NCI-H128 (cell line): ENCODE results near the gene VWA1.
"Not testable (repeated sequence)": the region's sequence is repeated elsewhere in the genome, so short reads cannot be mapped to it uniquely, and the experiment has no call there.

Experiments used
- DNase-seq: peaks from one replicate; lab custom pipeline; 2025; ENCODE audit not compliant: unreplicated experiment; lab: John Stamatoyannopoulos, UW

Gene VWA1

DNA sequence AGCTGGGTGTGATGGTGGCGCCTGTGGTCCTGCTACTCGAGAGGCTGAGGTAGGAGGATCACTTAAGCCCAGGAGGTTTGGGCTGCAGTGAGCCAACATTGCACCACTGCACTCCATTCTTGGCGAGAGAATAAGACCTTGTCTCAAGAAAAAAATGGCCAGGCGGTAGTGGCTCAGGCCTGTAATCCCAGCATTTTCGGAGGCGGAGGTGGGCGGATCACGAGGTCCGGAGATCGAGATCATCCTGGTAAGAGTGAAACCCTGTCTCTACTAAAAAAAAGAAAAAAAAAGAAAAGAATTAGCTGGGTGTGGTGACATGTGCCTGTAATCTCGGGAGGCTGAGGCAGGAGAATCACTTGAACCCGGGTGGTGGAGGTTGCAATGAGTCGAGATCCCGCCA, 47.4 kb downstream of the VWA1 start:
- DNase-seq = no peak

DNA sequence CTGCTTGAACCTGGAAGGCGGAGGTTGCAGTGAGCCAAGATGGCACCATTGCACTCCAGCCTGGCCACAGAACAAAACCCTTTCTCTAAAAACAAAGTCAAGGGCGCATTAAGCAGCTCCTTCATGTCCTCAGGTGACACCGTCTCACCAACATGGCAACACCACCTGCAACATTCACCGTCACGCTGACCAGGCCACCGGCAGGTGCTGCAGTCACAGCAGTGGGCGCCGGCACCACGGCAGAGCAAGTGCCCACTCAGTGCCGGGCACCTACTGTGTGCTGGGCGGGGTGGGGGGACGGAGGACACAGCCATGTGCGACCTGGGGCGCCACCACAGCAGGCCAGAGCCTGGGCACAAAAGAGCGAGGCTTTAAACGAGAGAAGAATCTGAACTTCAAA, 48.2 kb downstream of the VWA1 start:
- DNase-seq = no peak

DNA sequence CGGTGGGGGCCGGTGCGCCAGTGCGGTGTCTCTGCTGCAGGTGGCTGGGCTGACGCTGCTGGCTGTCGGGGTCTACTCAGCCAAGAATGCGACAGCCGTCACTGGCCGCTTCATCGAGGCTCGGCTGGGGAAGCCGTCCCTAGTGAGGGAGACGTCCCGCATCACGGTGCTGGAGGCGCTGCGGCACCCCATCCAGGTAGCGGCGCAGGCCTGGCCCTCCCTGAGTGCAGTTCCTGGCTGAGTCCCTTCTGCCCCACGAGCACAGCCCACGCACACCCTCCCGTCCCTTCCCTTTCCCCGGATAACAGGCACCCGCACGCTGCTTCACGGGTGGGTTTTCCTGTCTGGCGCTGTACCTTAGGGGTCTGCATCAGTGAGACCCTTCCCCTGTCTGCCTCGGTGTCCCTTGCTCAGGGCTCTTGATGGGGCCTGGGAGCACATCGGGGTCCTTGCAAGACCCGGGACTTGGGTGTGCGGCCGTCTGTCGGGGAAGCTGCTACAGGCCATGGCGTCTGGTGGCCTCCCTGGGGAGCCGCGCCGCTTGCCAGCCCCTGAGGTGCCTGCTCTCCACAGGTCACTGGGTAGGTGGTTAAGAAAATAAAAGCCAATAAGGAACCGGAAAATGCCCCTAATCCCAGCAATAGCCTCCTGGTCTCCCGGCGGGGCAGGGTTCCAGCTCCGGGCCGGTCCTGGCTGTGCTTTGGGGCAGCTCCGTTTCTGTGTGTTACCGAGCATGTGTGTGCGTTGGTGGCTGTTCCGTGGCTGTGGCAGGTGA, 49.7 kb downstream of the VWA1 start:
- DNase-seq = not testable (repeated sequence)

DNA sequence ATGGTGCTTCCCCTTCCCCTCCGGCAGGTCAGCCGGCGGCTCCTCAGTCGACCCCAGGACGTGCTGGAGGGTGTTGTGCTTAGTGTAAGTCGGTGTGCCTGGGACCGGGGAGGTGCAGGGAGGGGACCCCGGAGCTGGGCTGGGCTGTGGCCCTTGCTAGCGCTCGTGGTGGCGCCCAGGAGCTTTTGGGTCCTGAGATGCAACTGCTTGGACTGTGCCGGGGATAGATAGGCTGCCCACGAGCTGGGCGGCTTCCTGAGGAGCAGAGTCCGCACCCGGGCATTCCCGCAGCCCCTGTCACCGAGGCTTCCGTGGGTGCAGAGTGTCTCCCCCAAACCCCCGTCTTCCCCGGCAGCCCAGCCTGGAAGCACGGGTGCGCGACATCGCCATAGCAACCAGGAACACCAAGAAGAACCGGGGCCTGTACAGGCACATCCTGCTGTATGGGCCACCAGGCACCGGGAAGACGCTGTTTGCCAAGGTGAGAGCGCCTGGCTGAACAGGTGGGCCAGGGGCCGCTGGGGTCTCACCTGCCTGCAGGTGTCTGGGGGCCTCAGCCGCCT, 50.3 kb downstream of the VWA1 start:
- DNase-seq = not testable (repeated sequence)

DNA sequence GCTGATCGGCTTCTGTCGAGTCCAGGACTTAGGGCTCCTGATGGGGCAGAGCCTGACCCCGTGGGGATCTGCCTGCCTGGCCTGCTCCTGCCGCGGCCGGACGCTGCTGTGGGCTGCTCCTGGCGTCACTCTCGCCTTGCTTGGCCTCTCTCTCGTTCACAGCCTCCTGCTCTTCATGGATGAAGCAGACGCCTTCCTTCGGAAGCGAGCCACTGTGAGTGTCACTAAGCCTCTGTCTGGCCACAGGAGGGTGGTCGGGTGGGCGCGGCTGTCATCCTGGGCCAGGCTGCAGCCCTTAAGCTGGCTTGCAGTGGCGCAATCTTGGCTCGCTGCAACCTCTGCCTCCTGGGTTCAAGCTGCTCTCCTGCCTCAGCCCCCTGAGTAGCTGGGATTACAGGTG, 52.2 kb downstream of the VWA1 start:
- no peak for DNase-seq

DNA sequence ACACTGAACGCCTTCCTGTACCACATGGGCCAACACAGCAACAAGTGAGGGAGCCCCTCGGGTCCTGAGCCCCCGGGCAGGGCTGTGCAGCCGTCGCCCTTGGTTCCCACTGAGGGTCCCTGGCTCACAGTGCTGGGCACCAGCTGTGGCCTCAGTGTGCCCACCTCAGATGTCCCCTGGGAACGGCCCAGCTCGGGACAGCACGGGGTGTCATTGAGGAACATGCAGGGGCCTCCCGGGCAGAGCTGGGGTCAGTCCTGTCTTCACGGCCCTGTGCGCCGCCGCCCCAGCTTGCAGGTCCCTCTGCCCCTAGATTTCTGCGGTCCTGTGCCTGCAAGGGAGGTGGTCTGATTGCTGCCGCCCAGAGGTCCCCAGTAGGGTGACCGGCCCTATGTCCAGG, 53.7 kb downstream of the VWA1 start:
- DNase-seq = no peak

DNA sequence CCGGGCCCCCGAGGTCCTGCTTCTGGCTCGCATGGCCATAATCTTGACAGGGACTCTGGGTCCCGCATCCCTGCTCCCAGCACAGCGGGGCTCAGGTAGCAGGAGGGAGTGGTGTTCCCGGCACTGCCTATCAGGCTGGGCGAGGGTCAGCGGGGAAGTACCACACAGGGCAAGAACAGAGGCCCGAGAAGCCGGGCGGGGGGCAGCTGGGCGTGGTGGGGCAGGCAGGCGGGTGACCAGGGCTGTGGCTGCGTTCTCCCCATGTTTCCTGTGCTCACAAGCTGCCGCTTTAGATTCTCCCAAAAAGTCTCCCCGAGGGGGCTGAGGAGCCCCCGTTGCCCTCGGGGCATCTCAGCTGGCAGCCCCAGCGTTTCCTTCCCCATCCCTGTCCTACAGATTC, 54.4 kb downstream of the VWA1 start:
- no peak for DNase-seq

DNA sequence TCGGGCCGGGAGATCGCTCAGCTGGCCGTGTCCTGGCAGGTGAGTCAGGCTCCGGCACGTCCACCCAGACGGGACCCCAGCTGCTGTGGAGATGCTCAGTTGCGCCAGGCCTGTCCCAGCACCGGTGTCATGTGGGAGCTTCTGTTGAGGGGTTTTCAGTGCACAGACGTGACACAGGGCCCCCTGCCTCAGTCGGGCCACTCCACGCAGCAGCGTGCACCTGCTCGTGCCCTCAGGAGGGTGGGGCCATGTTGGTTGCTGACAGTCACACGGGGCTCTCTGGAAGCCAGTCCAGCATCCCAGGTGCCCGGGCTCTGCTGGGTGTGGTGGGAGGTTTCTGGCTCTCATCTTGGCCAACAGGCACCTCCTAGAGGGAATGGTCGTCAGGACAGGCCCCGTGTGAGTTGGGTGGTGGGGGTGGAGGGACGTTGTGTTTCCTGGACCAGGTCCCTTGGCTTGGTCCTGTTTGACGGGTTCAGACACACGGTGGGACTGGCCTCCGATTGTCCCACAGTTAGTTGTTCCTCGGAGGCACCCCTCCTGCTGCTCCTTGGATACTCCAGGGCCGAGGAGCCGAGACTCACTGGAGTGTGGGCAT, 55.2 kb downstream of the VWA1 start:
- DNase-seq = no peak

DNA sequence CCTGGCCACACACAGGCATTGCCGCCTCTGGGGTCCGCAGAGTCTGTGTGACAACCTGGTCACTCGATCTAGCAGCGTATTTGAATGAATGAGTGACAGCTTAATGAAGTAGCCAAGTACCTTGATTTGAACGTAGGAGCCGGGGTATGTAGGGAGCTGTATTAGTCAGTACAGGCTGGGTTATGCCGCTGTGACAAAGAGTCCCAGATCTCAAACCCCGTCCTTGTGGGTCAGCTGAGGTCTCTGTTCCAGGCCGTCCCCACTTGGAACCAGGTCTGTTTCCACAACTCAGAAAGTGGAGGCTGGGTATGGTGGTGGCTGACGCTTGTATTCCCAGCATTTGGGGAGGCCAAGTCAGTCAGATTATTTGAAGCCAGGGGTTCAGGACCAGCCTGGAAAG, 56.1 kb downstream of the VWA1 start:
- no peak for DNase-seq
